Central memory CD8-positive, alpha-beta T cell (primary cell): ENCODE results near the gene SLC1A2.

ENCODE experiments used
- ATAC-seq: fragments of 150-1000 bp; cut with Tn5 transposase; replicated peaks from 2 replicates; pipeline ENCODE4 v1.10.0; 2022; ENCODE audit warnings: mild to moderate bottlenecking, moderate FRiP score, moderate number of reproducible peaks; ENCODE audit not compliant: poor library complexity, severe bottlenecking; ENCODE audit errors: extremely low read depth
- DNase-seq, 2 donors: peaks; one replicate each; pipeline ENCODE4 v3.0.0; 2021; ENCODE audit warnings: low spot score in 2 of 2
- H3K27ac Mint-ChIP-seq: one replicate; pipeline ENCODE4 v1.8.0; 2022; ENCODE audit warnings: low read depth, mild to moderate bottlenecking, moderate library complexity, mixed read lengths
- H3K27me3 Mint-ChIP-seq: one replicate; pipeline ENCODE4 v1.8.0; 2022; ENCODE audit warnings: mixed read lengths
- H3K36me3 Mint-ChIP-seq: one replicate; pipeline ENCODE4 v1.8.0; 2022; ENCODE audit warnings: mild to moderate bottlenecking, moderate library complexity, mixed read lengths; ENCODE audit not compliant: insufficient read depth
- H3K4me1 Mint-ChIP-seq: one replicate; pipeline ENCODE4 v1.8.0; 2022; ENCODE audit warnings: mixed read lengths
- H3K4me3 Mint-ChIP-seq: one replicate; pipeline ENCODE4 v1.8.0; 2022; ENCODE audit warnings: mild to moderate bottlenecking, moderate library complexity, mixed read lengths
- H3K9me3 Mint-ChIP-seq: one replicate; pipeline ENCODE4 v1.8.0; 2022; ENCODE audit warnings: mixed read lengths

SLC1A2 gene

DNA sequence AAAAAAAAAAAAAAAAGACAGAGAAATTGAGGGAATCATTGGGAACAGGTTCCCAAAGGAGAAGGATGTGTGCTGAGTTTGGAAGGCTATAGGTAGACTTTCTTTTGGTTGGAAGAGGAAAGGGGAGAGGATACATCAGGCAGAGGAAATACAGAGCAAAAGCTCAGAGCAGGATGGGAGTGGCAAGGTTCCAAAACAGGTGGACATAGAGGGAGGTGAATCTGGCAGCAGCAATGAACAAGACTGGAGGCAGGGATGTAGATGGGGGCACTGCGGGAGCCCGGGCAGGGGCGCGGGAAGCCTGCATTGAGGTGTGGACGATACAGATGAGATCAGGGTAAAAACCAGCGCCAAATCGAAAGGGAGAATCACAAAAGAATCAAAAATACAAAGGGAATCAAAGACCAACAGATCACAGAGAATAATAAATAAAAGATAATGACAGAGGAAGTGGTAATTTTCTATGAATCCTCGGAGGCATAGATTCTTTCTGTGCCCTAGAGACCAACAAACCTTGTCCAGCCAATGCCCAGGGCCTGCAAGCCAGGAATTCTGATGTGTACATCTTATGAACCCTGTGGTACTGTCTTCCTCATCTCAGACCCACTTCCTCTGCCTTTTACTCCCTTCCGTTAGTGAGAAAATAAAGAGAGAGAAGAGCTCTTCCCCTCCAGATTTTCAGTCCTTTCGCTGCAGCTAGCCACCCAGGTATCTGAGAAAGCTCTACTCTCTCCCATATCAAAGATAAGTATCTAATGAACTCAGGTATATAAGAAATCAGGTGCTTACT, 70.3 kb downstream of the SLC1A2 start:
- no peaks in the 10 kb centered on the region for H3K27me3 Mint-ChIP-seq
- no peak overlapping the region for H3K4me3 Mint-ChIP-seq
- no peak for DNase-seq
- H3K27ac Mint-ChIP-seq: peak overlapping the region; percentile 62
- no peak for ATAC-seq
- H3K4me1 Mint-ChIP-seq: peaks cover 19% of the 10 kb centered on the region
- H3K36me3 Mint-ChIP-seq: no peaks in the 10 kb centered on the region
- H3K9me3 Mint-ChIP-seq: no peaks in the 10 kb centered on the region

DNA sequence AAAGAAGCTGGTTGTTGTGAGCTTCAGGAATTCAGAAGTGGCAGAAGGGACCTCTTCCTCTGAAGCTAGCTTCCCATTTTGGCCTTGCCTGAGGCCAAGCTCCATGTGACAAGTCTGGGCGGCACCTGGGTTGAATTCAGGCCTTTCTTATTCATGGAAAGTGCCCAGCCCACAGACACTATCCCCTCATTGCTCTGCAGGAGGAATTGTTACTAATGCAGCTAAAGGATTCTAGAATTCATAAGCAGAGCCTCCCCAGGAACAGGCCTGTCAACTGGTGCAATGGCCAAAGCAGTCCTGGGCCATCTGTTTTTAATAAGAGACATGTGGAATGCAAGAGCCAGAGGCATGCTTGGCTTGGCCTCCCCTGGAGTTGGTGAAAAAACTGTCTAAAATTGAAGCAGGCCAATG, 71.4 kb downstream of the SLC1A2 start:
- Mint-ChIP-seq H3K9me3 (no peaks in the 10 kb centered on the region), H3K27me3 (no peaks in the 10 kb centered on the region), H3K4me3 (no peak overlapping the region), H3K27ac (peak overlapping the region; percentile 62), H3K4me1 (peaks cover 19% of the 10 kb centered on the region), H3K36me3 (no peaks in the 10 kb centered on the region)
- DNase-seq (no peak), ATAC-seq (no peak)

DNA sequence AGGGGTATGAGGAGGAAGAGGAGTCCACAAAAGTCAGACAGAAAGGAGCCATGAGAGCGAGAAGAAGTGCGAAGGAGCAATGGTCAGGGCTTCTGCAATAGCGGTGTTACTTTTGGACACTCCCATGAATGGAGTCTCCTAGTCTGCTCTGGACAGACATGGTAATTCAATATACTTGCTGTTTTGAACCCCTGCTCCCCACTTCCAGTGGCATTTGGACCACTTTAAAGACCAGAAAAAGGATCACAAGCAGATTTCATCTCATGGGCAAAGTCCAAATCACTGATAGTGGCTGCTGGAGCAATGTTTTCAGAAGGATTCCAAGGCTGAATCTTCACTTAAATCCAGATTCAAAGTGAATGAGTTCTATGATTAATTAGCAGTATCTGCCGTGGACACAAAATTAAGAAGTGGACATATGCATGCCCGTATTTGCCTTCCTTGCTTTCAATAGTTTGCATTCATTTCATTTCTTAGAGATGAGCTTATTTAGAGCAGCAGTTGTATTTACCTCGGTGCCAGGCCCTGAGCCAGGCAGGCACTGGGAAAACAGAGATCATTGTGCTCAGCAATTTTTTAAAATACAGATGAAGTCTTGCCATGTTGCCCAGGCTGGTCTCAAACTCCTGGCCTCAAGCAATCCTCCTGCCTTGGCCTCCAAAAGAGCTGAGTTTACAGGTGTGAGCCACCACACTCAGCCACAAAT, 72.0 kb downstream of the SLC1A2 start:
- no peak overlapping the region for H3K4me3 Mint-ChIP-seq
- no peak overlapping the region for H3K27ac Mint-ChIP-seq
- peaks cover 19% of the 10 kb centered on the region for H3K4me1 Mint-ChIP-seq

DNA sequence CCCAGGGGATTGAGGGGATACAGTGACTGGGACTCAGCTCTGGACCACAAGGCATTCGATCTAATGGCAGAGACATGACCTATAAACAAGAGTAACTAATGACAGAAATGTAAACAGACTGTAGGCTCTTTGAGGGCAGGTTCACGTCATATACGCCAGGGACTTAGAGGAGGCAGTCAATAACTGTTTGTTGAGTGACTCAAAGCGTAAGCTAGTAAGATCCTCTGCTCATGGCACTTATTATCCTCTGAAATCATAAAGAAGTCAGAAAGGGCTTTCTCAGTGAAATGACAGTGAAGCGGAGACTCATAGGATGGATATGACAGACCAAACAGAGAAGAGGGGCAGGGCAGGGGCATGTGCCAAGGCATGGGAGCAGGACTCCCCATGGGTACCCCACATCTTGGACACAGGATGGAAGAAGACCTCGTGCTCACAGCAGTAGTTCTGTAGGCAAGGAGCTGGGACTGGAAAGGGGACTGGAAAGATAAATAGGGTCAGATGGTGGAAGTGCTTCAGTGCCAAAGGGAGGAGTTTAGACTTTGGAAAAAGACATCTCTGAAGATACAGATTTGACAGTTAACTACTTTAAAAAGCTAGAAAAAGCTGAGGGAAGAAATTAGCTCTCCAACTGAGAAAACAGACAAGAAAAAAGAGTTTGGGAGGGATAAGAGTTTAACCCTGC, 72.7 kb downstream of the SLC1A2 start:
- ATAC-seq (no peak), DNase-seq (no peak)
- Mint-ChIP-seq H3K9me3 (no peaks in the 10 kb centered on the region), H3K4me3 (no peak overlapping the region), H3K27ac (no peak overlapping the region), H3K4me1 (peaks cover 19% of the 10 kb centered on the region), H3K27me3 (no peaks in the 10 kb centered on the region), H3K36me3 (no peaks in the 10 kb centered on the region)

More for the DNA sequence above, 72.0 kb downstream of the SLC1A2 start:
- DNase-seq (no peak), ATAC-seq (no peak)
- Mint-ChIP-seq H3K27me3 (no peaks in the 10 kb centered on the region), H3K9me3 (no peaks in the 10 kb centered on the region), H3K36me3 (no peaks in the 10 kb centered on the region)

DNA sequence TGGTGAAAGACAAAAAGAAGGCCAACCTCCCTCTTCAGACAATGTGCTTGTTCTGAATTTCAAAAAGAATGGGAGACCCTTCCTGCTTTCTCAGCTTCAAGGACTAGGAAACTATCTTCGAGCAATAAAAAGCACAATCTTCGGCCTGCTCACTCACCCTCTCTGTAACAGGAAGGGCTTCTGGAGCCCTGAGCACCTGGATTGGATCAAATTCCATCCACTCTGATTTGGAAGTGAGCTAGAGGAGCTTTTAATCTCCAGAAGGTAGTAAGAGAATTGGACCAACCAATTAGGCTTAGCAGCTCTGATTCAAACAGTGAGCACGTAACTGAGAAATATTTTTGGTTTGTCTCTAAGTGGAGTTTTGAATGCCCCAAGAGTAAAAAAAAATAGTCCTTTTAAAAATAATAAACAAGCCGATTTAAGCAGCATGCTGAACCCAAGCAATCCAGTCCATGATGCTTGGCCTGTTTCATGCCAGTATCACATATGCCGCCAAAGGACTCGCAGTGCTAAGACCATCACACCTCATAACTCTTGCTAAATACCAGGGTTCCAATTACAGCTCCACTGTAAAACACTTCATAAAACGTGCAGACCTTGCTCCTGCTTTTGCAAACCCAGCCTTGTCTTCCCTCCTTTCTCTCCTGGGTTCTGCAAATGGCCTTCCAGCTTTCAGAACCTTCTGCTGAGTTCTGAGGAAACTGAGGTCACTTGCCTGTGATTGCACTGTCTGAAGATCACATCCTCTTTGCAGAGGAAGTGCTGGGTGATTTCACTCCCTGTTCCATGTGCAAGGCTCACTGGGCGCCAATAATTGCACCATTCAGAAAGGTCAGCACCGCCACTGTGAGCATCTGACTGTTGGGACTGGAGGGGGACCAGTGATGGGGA, 74.4 kb downstream of the SLC1A2 start:
- ATAC-seq (no peak), DNase-seq (no peak)
- Mint-ChIP-seq H3K27me3 (no peaks in the 10 kb centered on the region), H3K36me3 (no peaks in the 10 kb centered on the region), H3K9me3 (no peaks in the 10 kb centered on the region), H3K4me1 (peaks cover 19% of the 10 kb centered on the region), H3K4me3 (no peak overlapping the region), H3K27ac (no peak overlapping the region)

DNA sequence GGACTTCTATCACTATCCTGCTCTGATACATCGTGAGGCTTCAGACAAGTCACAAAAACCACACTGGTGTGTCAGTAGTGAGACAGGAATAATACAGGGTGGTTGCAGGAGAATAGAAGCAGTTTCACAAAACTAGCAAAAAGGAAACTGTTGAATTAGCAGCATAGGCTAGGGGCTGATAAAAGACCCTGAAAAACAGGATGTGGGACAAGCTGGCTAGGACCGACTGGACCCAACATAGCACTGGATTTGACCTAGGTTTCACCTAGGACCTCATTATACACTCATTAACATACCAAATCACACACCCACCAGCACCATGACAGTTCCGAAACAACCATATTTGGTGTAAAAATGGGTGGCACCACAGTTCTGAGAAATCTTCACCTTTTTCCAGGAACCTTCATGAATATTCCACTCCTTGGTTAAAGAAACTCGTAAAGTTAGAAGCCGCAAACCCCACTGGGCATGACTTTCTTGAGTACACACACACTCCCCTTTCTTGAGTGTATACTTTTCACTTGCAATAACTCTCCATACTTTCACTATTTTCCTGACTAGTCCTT, 76.2 kb downstream of the SLC1A2 start:
- Mint-ChIP-seq H3K4me1 (peaks cover 6% of the 10 kb centered on the region), H3K27ac (no peak overlapping the region), H3K27me3 (no peaks in the 10 kb centered on the region), H3K36me3 (no peaks in the 10 kb centered on the region), H3K4me3 (no peak overlapping the region), H3K9me3 (no peaks in the 10 kb centered on the region)
- no peak for ATAC-seq
- no peak for DNase-seq

DNA sequence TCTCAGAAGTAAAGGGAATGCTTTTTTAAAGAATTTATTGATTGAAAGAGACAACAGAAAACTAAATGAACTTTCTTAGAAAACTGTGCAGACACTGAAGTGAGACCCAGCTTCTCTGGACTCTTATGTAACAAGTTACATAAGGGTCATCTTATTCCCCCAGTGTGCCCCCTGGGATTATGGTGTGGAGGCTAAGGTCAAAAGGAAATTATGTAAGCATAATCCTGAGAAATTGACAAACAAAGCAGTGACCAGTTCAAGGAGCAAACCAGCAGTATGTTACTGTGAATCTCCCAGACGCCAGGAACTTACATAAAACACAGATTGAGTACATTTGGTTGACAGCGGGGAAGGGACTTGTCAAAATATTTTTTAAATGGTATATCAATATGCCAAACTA, 78.6 kb downstream of the SLC1A2 start:
- Mint-ChIP-seq H3K4me1 (peaks cover 6% of the 10 kb centered on the region), H3K36me3 (no peaks in the 10 kb centered on the region), H3K27me3 (no peaks in the 10 kb centered on the region), H3K27ac (no peak overlapping the region), H3K9me3 (no peaks in the 10 kb centered on the region), H3K4me3 (no peak overlapping the region)
- ATAC-seq: no peak
- no peak for DNase-seq

DNA sequence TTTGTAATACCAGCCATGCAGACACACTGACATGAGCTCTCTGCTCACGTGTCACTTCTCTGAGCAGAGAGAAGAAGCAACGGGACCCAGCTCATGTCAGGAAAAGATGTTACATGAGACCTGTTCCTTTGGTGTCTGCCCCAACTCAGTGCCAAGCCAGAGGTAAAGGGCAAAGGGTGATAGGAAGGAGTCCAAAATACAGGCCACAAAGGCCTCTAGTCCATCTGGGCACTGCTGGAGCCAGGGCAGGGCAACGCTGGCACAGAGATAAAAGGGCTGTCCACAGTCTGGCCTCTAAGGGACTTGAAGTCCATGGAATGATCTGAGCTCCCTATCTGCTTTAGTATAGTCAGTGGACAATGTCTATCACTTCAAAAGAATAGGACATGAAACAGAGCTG, 79.3 kb downstream of the SLC1A2 start:
- no peak overlapping the region for H3K27ac Mint-ChIP-seq
- ATAC-seq (no peak), DNase-seq (no peak)
- peaks cover 2% of the 10 kb centered on the region for H3K4me1 Mint-ChIP-seq
- H3K27me3 Mint-ChIP-seq: no peaks in the 10 kb centered on the region
- H3K4me3 Mint-ChIP-seq: no peak overlapping the region
- no peaks in the 10 kb centered on the region for H3K9me3 Mint-ChIP-seq
- no peaks in the 10 kb centered on the region for H3K36me3 Mint-ChIP-seq

DNA sequence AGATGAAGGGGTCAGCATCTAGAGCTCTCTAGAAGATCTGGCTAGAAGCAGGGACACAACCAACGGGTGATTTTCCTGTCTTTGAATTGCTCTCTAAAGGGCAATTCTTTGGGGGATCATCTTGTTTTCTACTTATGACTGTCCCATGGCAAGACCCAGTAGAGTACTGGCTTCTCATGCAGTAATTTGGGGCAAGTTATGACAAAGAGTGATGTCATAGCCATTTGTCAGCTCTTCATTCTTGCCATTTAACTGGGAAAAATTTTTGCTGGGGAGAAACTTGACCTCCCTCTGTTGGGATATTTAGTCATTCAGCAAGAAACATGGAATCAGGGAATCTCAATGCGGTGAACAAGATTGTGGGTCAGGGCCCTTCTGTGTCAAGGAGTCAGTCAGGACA, 80.4 kb downstream of the SLC1A2 start:
- DNase-seq (no peak), ATAC-seq (no peak)
- peaks cover 12% of the 10 kb centered on the region for H3K4me1 Mint-ChIP-seq
- H3K4me3 Mint-ChIP-seq: no peak overlapping the region
- peaks cover 5% of the 10 kb centered on the region for H3K36me3 Mint-ChIP-seq
- no peak overlapping the region for H3K27ac Mint-ChIP-seq
- no peaks in the 10 kb centered on the region for H3K27me3 Mint-ChIP-seq
- H3K9me3 Mint-ChIP-seq: no peaks in the 10 kb centered on the region

DNA sequence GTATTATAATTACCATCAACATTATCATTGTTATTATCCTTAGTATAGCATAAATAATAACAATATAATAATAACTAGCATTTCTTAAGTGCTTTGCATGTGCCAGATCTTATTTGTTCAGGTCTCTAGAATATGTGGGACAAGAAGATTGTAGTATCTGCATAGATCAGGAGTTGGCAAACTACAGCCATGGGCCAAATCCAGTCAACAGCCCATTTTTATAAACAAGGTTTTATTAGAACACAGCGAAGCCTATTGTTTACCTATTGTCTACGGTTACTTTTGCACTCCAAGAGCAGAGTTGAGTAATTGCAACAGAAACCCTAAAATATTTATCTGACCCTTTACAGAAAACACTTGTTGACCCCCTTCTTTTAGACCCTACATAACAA, 81.4 kb downstream of the SLC1A2 start:
- Mint-ChIP-seq H3K4me3 (no peak overlapping the region), H3K27ac (no peak overlapping the region), H3K4me1 (peaks cover 14% of the 10 kb centered on the region)

DNA sequence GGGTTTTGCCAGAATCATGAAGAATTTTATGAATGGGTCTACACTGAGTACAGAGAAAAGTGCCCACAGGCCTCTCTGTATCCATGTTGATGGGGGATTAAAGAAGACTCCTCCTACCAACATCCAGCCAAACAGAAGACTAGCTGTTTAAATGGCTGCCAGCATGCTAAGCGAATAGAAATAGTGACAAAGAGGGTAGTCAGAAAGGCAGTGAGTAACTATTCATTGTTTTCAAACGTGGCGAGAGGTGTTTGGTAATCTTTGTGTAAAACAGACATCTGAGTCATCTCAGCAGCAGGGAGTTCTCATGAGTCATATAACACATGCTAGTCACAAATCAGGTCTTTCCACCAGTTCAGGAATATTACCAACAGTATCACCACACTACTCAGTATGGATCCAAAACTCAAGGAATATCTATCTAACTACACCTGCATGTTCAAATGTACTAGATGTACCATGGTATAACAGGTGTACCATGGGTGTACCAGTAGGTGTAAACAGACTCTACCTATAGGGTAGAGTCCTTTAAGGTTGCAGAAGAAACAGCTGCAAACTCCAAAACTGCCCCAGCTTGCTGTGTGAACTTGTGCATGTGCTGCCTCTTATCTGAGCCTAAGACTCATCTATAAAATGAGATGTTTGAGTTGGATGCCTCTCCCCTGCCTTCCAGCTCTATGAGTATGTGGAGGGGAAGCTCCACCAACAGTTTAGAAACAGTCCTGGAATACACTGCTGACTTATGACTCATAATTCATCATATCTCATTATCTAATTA, 82.0 kb downstream of the SLC1A2 start:
- no peaks in the 10 kb centered on the region for H3K27me3 Mint-ChIP-seq
- no peak overlapping the region for H3K4me3 Mint-ChIP-seq
- no peak for ATAC-seq
- no peaks in the 10 kb centered on the region for H3K9me3 Mint-ChIP-seq
- peaks cover 20% of the 10 kb centered on the region for H3K4me1 Mint-ChIP-seq
- DNase-seq: no peak
- no peak overlapping the region for H3K27ac Mint-ChIP-seq
- peaks cover 5% of the 10 kb centered on the region for H3K36me3 Mint-ChIP-seq

More for the DNA sequence above, 81.4 kb downstream of the SLC1A2 start:
- Mint-ChIP-seq H3K36me3 (peaks cover 5% of the 10 kb centered on the region), H3K27me3 (no peaks in the 10 kb centered on the region), H3K9me3 (no peaks in the 10 kb centered on the region)
- no peak for ATAC-seq
- no peak for DNase-seq
